ENCODE data around the gene PCDH12.
"Not testable (repeated sequence)": the region's sequence is repeated elsewhere in the genome, so short reads cannot be mapped to it uniquely, and the experiment has no call there.

Gene PCDH12

DNA sequence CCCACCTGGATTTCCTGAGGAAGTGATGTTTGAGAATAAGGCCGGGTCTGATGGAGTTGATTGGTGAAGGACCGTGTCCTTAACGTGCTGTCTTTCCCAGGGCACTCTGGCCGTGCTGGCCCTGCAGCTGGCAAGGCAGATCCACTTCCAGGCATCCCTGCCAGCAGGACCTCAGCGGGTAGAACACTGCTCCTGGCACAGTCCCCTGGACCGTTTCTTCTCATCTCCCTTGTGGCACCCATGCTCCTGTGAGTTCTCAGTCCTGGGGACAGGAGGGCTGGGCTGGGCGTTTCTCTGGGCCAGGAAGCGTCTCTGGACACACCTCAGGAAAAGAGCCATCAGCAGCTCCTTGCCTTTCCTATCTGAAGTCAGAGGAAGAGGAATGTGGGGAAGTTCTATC is 30.0 kb downstream of the PCDH12 start:
- Histone ChIP-seq H3K4me3 (ENCODE audit: low read length) (no peak overlapping the region), H3K27me3 (ENCODE audit: control insufficient read depth, low read length) (no peaks in the 10 kb centered on the region), H3F3A (ENCODE audit: control insufficient read depth, insufficient read depth) (no peaks in the 10 kb centered on the region), H3K4me1 (ENCODE audit: control insufficient read depth, low read length) (peaks cover 7% of the 10 kb centered on the region), H3K27ac (ENCODE audit: low read depth, low read length) (no peak overlapping the region), H3K9me2 (replicated peaks; ENCODE audit: control insufficient read depth, low read length) (no peaks in the 10 kb centered on the region), H3K79me2 (ENCODE audit: control insufficient read depth, low read length) (peaks cover 14% of the 10 kb centered on the region), H3K4me2 (ENCODE audit: low read length) (no peak overlapping the region), H3K36me3 (ENCODE audit: control insufficient read depth, low read length) (peaks cover 67% of the 10 kb centered on the region), H3K9me3 (ENCODE audit: control insufficient read depth, insufficient read depth, low read length) (no peaks in the 10 kb centered on the region), H4K20me1 (ENCODE audit: control insufficient read depth, insufficient read depth, low read depth, low read length) (no peaks in the 10 kb centered on the region)
- TF ChIP-seq, protein P1, sequence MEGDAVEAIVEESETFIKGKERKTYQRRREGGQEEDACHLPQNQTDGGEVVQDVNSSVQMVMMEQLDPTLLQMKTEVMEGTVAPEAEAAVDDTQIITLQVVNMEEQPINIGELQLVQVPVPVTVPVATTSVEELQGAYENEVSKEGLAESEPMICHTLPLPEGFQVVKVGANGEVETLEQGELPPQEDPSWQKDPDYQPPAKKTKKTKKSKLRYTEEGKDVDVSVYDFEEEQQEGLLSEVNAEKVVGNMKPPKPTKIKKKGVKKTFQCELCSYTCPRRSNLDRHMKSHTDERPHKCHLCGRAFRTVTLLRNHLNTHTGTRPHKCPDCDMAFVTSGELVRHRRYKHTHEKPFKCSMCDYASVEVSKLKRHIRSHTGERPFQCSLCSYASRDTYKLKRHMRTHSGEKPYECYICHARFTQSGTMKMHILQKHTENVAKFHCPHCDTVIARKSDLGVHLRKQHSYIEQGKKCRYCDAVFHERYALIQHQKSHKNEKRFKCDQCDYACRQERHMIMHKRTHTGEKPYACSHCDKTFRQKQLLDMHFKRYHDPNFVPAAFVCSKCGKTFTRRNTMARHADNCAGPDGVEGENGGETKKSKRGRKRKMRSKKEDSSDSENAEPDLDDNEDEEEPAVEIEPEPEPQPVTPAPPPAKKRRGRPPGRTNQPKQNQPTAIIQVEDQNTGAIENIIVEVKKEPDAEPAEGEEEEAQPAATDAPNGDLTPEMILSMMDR (IDR thresholded peaks at IDR 0.05; ENCODE audit: low read depth, low read length, poor library complexity, severe bottlenecking), result no peak
- TF ChIP-seq EZH2phosphoT487 (IDR thresholded peaks at IDR 0.05; ENCODE audit: borderline replicate concordance, low read length), result no peak

DNA sequence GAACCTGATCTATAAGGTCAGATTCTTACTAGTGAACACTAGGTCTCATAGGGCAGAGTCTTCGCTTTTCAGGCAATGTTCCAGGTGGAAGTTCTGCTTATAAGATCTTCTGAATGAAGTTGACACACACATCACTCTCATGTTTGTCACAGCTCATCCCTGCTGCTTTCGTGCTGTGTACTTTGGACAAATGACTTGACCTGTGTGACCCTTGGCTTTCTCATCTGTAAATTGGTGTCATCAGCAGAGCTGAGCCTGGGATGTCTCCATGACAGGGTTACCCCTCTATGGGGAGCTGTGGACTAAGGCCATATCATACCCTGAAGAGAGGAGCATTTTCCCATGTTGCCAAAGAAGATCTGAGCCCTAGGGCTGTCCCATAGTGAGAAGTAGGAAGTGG is 31.6 kb downstream of the PCDH12 start:
- peaks cover 57% of the 10 kb centered on the region for H3K36me3 ChIP-seq (ENCODE audit: control insufficient read depth, low read length)
- no peaks in the 10 kb centered on the region for H4K20me1 ChIP-seq (ENCODE audit: control insufficient read depth, insufficient read depth, low read depth, low read length)
- peaks cover 18% of the 10 kb centered on the region for H3K79me2 ChIP-seq (ENCODE audit: control insufficient read depth, low read length)
- H3K4me2 ChIP-seq (ENCODE audit: low read length), result no peak overlapping the region
- H3K4me1 ChIP-seq (ENCODE audit: control insufficient read depth, low read length), result peaks cover 14% of the 10 kb centered on the region
- no peak for TF ChIP-seq EZH2phosphoT487 (IDR thresholded peaks at IDR 0.05; ENCODE audit: borderline replicate concordance, low read length)
- TF ChIP-seq, protein P1 (IDR thresholded peaks at IDR 0.05; ENCODE audit: low read depth, low read length, poor library complexity, severe bottlenecking), result no peak
- no peaks in the 10 kb centered on the region for H3K9me2 ChIP-seq (replicated peaks; ENCODE audit: control insufficient read depth, low read length)
- no peak overlapping the region for H3K4me3 ChIP-seq (ENCODE audit: low read length)
- H3K27ac ChIP-seq (ENCODE audit: low read depth, low read length), result no peak overlapping the region
- H3K27me3 ChIP-seq (ENCODE audit: control insufficient read depth, low read length), result no peaks in the 10 kb centered on the region
- no peaks in the 10 kb centered on the region for H3K9me3 ChIP-seq (ENCODE audit: control insufficient read depth, insufficient read depth, low read length)
- peaks cover 5% of the 10 kb centered on the region; the same call in 1 of the 2 replicates for H3F3A ChIP-seq (ENCODE audit: control insufficient read depth, insufficient read depth)

DNA sequence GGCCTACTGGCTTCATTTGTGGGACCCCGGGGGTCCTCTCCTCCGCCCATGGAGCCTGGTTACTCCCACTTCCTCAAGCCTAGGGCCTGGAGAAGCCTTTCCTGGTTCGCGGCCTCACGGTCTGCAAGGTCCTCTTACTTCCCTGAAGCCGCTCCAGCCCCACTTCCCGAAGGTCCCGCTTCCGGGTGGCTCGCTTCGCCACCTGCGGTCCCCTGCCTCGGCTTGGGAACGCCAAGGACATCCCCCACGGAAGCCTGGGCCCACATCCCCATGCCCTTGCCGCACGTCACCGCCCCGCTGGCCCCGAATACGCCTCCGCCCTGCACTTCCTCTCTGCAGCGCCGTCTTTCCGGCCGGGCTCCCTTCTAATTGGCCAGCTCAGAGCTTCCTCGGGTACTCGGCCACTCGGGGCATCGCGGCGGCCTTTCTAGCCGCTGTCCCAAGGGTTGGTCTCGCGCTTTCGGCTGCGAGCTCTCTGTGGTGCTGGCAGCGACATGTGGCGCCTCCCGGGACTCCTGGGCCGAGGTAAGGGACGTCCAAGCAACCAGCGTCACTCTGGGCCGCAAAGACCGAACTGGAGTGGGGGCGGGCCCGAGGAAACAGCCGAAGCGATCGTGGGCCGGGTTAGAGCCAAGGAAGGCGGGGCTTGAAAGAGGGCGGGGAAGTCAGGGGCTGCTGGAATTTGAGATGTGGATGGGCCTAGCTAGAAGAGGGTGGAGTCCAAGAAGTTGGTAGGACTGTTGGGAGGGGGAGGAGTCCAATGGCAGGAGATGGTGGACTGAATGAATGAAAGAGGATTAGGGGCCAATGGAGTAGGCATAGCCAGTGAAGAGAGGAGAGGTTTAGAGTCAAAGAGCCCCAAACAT is 34.3 kb downstream of the PCDH12 start, which contains the start of gene DELE1:
DELE1 (plus strand) TSS at position 424 of the 866 bp plus-strand sequence; CDS start at position 495, 71 bp downstream.
- Histone ChIP-seq H3K4me2 (ENCODE audit: low read length) (peak within 1 kb of the TSS; percentile 97), H3K27me3 (ENCODE audit: control insufficient read depth, low read length) (no peaks in the 10 kb centered on the region), H3K79me2 (ENCODE audit: control insufficient read depth, low read length) (peaks cover 18% of the 10 kb centered on the region), H3K9me2 (replicated peaks; ENCODE audit: control insufficient read depth, low read length) (no peaks in the 10 kb centered on the region), H3F3A (ENCODE audit: control insufficient read depth, insufficient read depth) (peaks cover 5% of the 10 kb centered on the region; the same call in 1 of the 2 replicates), H3K9me3 (ENCODE audit: control insufficient read depth, insufficient read depth, low read length) (no peaks in the 10 kb centered on the region), H3K36me3 (ENCODE audit: control insufficient read depth, low read length) (peaks cover 32% of the 10 kb centered on the region), H3K4me1 (ENCODE audit: control insufficient read depth, low read length) (peaks cover 14% of the 10 kb centered on the region), H3K27ac (ENCODE audit: low read depth, low read length) (peak within 1 kb of the TSS; percentile 76), H4K20me1 (ENCODE audit: control insufficient read depth, insufficient read depth, low read depth, low read length) (no peaks in the 10 kb centered on the region), H3K4me3 (ENCODE audit: low read length) (peak within 1 kb of the TSS; percentile 93)
- TF ChIP-seq, protein P1 (IDR thresholded peaks at IDR 0.05; ENCODE audit: low read depth, low read length, poor library complexity, severe bottlenecking), result no peak
- TF ChIP-seq EZH2phosphoT487 (IDR thresholded peaks at IDR 0.05; ENCODE audit: borderline replicate concordance, low read length), result no peak

DNA sequence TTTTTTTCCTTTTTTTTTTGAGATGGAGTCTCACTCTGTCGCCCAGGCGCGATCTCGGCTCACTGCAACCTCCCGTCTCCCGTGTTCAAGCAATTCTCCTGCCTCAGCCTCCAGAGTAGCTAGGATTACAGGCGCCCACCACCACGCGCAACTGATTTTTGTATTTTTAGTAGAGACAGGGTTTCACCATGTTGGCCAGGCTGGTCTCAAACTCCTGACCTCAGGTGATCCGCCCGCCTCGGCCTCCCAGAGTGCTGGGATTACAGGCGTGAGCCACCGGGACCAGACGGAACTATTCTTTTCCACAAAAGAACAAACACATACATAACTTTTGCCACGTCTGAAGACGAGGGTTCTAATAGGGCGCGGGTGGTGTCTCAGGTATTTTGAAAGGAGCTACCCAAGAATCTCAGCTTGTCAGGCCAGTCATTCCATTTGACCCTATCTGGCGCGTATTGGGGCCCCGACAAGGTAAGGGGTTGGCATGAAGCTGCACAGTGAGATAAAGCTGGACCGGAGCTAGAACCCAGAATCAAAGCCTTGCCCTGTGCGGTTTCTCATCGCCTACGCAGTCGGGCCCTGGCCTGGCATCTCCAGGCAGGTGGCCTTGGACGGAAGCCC is 35.1 kb downstream of the PCDH12 start:
- Histone ChIP-seq H3K79me2 (ENCODE audit: control insufficient read depth, low read length) (peaks cover 18% of the 10 kb centered on the region), H3K36me3 (ENCODE audit: control insufficient read depth, low read length) (peaks cover 25% of the 10 kb centered on the region), H3K4me2 (ENCODE audit: low read length) (peak overlapping the region; percentile 97), H3K4me3 (ENCODE audit: low read length) (peak overlapping the region; percentile 93), H3K27ac (ENCODE audit: low read depth, low read length) (peak overlapping the region; percentile 76), H3K4me1 (ENCODE audit: control insufficient read depth, low read length) (peaks cover 14% of the 10 kb centered on the region)
- H3F3A ChIP-seq (ENCODE audit: control insufficient read depth, insufficient read depth); H4K20me1 ChIP-seq (ENCODE audit: control insufficient read depth, insufficient read depth, low read depth, low read length); H3K9me2 ChIP-seq (replicated peaks; ENCODE audit: control insufficient read depth, low read length); H3K27me3 ChIP-seq (ENCODE audit: control insufficient read depth, low read length); H3K9me3 ChIP-seq (ENCODE audit: control insufficient read depth, insufficient read depth, low read length): not testable (repeated sequence)
